Stimulated activated CD4-positive, alpha-beta T cell treated with anti-CD3 and anti-CD28 coated beads, Interleukin-2, amount 100 ng/mL, for 4 hours (primary cell): Measurements from ENCODE around the gene PF4V1.
"Not testable (repeated sequence)": the region's sequence is repeated elsewhere in the genome, so short reads cannot be mapped to it uniquely, and the experiment has no call there.

ENCODE experiments used
- DNase-seq: peaks from one replicate; pipeline ENCODE4 v3.0.0-alpha.2; 2020; ENCODE audit warnings: low read depth

Gene PF4V1

GRCh38 chr4:73870768-73871167, 17.7 kb downstream of the PF4V1 start:
- DNase-seq, result no peak

DNA sequence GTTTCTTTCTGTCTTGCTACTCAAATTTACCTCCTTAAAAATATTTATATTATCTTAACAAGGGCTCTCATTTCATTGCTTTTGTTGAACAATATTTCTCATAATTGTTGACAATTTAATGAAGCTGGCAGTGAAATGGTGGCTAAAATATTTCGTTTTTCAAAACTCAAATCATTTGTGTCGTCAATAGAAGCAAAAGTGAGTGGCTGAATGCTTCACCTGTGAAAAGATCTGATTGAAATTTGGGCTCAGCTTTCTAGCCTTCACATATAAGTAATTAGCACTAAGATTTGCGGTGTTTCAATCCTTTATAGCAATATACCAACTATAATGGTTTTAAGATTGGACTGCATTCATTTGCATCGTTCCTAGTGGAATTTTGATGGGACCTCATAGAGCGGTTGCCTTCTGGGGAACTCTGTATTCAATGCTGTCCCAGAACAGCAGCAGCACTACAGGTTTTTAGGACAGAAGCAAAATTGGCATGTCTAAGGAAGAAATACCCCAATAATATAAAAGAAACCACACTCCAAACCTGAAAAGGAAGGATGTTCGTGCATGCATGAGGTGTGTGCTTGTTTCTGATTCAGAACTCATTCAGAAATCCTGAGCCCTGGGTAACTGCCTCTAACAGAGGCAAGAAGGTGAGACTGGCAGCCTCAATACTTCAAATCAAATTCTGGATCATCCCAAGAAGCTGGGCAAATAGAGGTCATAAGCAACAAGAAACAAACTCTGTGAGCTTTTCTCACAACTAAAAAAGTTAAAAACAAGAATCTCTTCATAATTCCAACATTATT, 18.6 kb downstream of the PF4V1 start:
- DNase-seq, result no peak

DNA sequence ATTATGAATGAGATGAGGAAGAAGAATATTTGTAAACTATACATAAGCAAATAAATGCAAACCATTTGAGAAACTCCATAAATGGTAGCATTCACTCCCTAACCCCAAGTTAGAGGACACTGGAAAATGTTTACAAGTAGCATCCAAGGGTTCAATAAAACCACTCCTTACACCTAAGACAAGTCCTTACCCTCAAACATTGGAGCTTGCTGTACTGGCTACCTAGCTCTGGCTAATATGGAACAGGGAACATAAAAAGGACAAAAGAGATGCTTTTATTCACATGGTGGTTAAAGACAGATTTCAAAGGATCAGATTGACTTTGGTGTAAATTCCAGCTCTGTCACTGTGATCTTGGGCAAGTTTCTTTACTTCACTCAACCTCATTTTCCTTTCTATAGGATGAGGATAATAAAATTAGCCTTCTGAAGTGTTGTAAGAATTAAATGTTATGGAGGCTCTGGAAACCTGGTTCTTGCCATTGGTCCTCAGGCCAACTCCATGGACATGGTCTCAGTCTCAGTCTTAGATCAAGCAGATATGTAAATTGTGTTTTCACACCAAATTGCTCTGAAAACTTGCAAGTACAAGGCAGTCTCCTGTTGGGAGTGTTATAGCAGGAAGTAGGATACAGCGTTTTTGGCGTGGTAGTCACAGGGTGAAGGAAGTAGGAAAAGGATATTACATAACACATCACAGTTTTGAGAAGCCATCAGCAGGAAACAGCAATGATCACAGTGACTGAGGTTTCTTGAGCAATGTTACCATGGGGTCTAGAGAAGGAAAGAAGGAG, 19.4 kb downstream of the PF4V1 start:
- DNase-seq, result no peak

DNA sequence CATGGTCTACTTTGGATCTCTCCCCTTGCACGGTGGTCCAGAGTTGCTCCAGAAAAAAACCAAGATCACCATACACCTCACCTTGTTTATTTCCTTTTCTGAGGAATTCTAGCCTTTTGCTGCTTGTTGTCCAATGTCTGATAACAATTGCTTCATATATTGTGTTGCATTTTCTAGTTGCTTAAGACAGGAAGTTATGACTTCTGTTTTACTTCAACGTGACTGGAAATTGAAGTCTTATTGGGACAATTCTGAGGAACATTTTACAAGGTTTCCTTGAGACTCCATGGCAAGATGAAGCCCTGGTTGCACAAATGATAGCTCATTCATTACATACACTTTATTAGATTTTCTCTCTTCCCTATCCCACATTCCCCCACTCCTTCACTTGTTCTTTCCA, 21.3 kb downstream of the PF4V1 start:
- no peak for DNase-seq

- DNase-seq, result no peak
Measured at GRCh38 chr4:73875401-73875800, 22.3 kb downstream of the PF4V1 start.

DNA sequence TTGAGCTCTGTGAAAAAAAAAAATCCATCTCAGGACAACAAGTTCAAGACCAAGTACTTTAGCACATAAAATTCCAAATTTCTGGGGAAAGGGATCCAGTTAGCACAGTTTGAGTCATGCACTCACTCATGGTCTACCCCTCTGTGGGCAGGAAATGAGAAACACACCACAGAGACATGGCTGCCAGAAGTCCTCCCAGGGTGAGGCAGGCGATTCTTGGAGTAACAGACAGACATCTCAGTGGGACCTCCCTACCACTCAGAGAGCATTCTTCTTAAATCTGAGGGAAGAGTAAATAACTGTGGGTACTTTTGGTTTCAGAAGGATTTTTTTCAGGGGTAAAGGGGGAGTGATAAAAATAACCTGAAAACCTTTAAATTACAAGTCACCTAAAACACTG, 30.2 kb downstream of the PF4V1 start:
- DNase-seq, result no peak

GRCh38 chr4:73885574-73886267, 32.6 kb downstream of the PF4V1 start:
- DNase-seq, result no peak

DNA sequence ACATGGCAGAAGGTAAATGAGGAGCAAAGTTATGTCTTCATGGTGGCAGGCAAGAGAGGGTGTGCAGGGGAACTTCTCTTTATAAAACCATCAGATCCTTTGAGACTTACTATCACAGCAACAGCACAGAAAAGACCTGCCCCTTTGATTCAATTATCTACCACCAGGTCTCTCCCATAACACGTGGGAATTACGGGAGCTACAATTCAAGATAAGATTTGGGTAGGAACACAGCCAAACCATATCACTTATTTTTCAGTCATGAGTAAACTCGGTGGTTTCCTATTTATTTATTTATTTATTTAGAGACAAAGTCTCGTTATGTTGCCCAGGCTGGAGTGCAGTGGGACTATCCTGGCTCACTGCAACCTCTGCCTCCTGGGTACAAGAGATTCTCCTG, 38.2 kb downstream of the PF4V1 start:
- no peak for DNase-seq

GRCh38 chr4:73891739-73892405, 38.8 kb downstream of the PF4V1 start:
- no peak for DNase-seq

GRCh38 chr4:73892966-73893365, 39.9 kb downstream of the PF4V1 start:
- DNase-seq, result no peak

DNA sequence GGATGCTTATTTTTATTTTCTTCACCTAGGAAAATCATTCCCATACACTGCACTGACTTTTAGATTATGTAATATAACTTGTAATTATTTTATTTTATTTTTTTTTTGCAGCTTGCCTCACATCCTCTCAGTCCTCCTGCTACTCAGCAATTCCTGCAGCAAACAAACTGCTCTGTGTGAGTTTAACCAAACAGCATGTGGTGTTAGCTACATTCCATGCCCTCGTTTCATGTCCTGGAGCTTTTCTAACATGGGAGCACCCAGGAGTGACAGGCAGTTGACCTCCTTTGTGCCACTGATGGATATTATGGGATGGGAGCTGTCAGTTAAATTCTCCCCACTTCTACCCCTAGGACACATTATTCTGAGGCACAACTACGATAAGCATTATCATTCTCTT, 40.9 kb downstream of the PF4V1 start:
- no peak for DNase-seq

GRCh38 chr4:73895201-73896175, 42.4 kb downstream of the PF4V1 start:
- no peak for DNase-seq

DNA sequence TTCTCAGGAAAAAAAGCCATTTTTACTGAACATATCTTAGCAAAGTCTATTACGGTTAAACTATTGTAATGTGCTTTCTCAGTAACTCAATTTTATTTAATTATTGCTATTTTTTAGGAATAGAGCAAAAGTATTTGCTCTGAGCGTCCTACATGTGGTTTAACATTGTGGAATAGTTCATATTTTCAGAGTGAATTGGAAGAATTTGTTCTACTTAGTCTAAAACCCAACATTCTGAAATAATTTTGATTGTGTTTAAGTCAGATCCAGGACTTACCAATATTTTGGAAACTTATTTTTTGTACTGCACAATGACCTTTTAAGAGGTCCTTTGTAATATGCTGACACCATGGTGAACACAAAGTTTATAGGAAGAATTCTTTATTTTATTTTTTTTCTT, 43.3 kb downstream of the PF4V1 start:
- no peak for DNase-seq

GRCh38 chr4:73897380-73898136, 44.5 kb downstream of the PF4V1 start:
- no peak for DNase-seq

DNA sequence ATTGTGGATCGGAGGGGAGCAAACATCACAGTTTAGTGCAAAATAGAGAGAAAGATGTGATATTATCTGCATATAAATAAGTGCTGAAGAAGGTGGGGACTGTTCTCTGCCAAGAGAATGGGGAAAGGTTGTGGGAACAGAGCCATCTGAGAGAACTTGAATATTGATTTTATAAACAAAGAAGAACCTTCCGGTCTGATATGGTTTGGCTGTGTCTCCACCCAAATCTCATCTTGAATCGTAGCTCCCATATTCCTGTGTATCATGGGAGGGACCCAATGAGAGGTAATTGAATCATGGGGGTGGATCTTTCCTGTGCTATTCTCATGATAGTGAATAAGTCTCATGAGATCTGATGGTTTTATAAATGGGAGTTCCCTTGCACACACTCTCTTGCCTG, 46.2 kb downstream of the PF4V1 start:
- DNase-seq, result not testable (repeated sequence)

GRCh38 chr4:73901031-73901430, 47.9 kb downstream of the PF4V1 start:
- DNase-seq, result no peak

- DNase-seq, result no peak
Measured at GRCh38 chr4:73902038-73902637, 49.0 kb downstream of the PF4V1 start.

DNA sequence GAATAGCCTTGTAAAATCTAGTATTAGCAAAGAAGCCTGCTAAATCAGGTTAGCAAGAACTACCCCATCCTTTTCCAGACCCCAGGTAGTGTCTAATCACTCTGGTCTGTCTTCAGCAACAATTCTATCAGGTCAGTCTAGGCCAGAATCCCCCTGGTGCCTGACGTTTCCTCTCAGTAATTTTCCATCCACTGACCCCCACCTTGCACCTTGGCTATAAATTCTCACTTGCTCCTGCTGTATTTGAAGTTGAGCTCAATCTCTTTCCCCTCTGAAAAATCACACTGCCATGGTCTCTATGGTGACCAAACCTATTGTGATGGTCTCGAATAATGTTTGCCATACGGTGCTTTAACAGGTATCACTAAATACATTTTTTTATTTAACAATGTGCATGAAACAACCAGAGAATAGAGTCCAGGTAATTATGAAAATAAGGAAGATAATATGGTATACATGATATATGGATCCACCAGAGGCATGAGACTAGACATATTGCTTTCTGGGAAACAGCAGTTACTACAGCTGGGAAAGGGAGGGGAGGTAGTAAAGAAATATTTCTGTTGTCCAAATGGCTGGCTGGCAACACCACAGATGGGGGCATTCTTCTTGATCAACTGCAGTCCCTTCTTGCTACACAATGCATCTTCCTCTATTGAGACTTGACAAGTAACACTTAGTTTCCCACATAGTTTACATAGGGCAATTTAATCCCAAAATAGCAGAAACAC, 49.9 kb downstream of the PF4V1 start:
- DNase-seq, result no peak
